ENCODE measurements around the gene DCBLD1.

DCBLD1 gene

DNA sequence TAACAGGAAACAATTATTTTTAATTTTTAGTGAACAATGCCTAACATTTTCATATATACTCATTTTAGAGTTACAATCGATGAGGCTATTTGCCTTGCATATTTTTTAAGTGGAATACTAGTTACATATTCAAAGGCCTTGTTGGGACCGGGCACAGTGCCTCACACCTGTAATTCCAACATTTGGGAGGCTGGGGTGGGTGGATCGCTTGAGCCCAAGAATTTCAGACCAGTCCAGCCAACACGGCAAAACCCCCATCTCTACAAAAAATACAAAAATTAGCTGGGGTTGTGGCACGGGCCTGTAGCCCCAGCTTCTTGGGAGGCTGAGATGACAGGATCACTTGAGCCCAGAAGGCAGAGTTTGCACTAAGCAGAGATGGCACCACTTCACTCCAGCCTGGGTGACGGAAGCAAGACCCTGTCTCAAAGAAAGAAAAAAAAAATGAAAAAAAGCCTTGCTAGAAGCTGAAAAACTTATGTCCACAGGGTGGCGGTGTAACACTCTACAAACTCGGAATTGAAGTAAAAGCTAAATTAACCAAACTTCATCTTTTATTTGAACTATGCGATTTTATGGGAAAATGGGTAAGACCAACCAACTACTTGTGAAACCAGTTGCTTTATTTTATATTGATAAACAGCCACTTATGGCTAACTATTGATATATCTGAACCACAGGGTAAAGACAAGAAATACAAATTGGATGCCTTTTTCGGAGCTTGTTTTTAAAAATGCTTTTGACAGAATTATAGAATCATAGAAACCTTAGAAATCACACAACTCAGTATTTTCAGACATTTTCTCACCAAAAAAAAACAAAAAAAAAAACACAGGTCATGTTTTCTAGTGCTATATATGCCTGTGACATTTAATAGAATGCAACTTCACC lies 32.7 kb upstream of the DCBLD1 start:
- peaks cover 0 to 3% of the 10 kb centered on the region in 2 donors for H3K4me1 ChIP-seq (ENCODE audit: control insufficient read depth in 2 of 2, insufficient read depth in 1 of 2, low read depth in 1 of 2, low read length in 2 of 2)
- WGBS, 2 donors (ENCODE audit: extremely low coverage in 2 of 2, insufficient read length in 2 of 2, insufficient replicate concordance in 1 of 2), result no CpG with 5 or more reads among the region's 10 CpGs
- H3K36me3 ChIP-seq (replicated peaks in 1 of 2; ENCODE audit: control insufficient read depth in 2 of 2, insufficient read depth in 2 of 2, low read length in 2 of 2), result no peaks in the 10 kb centered on the region
- H4K91ac ChIP-seq (ENCODE audit: low read depth, low read length, poor library complexity), result no peak overlapping the region
- H3K27me3 ChIP-seq (ENCODE audit: control insufficient read depth in 3 of 3, insufficient read depth in 3 of 3, low read depth in 1 of 3, low read length in 3 of 3), result no peaks in the 10 kb centered on the region
- H3K14ac ChIP-seq (ENCODE audit: low read length), result no peak overlapping the region
- H3K4ac ChIP-seq (ENCODE audit: low read length), result no peak overlapping the region
- no peak overlapping the region for H2BK15ac ChIP-seq (ENCODE audit: low read length)
- H2BK12ac ChIP-seq (ENCODE audit: low read length), result no peak overlapping the region
- H3K23ac ChIP-seq (ENCODE audit: low read depth, low read length, poor library complexity), result no peak overlapping the region
- H3K79me1 ChIP-seq (ENCODE audit: low read depth, low read length), result no peaks in the 10 kb centered on the region
- no peak overlapping the region for H2BK5ac ChIP-seq (ENCODE audit: low read length)
- H2AFZ ChIP-seq (ENCODE audit: low read length), result peak overlapping the region; percentile 70
- no peaks in the 10 kb centered on the region for H3K9me3 ChIP-seq (replicated peaks in 1 of 2; ENCODE audit: control insufficient read depth in 2 of 2, insufficient read depth in 1 of 2, low read depth in 1 of 2, low read length in 2 of 2)
- H3K27ac ChIP-seq (replicated peaks; ENCODE audit: low read length), result no peak overlapping the region
- no peak overlapping the region for H4K8ac ChIP-seq (ENCODE audit: low read depth, low read length)
- no peak overlapping the region for H3K4me2 ChIP-seq (ENCODE audit: insufficient read depth, low read length, poor library complexity, severe bottlenecking)
- no peak overlapping the region for H2BK120ac ChIP-seq (ENCODE audit: low read depth, low read length)
- no peak overlapping the region for H3K9ac ChIP-seq (ENCODE audit: low read depth, low read length, poor library complexity)
- H3K18ac ChIP-seq (ENCODE audit: low read length), result no peak overlapping the region
- H2AK5ac ChIP-seq (ENCODE audit: low read depth, low read length), result no peak overlapping the region
- no peak overlapping the region for H3K4me3 ChIP-seq (ENCODE audit: low read length in 2 of 2)
- peak; percentile 54 for DNase-seq (ENCODE audit: low spot score)

DNA sequence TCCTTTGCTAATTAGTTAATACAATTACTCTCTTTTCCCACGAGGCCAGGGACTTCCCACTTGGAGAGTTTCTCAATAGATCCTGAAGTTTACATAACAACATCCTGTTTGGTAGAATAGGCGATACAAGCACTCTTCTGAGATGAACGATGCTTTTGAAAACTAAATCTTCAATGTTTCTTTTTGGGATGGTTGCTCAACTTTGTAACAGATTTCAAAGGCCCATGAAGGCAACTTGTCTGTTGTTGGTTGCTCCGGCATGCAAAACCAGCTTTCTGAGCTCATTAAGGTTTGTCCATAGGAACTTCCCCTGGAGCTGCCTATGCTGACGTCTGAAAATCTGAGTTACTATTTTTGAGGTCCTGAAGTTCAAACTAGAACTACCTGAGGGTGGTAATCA lies 30.8 kb upstream of the DCBLD1 start:
- Histone ChIP-seq H3K27ac (replicated peaks; ENCODE audit: low read length) (no peak overlapping the region), H2BK120ac (ENCODE audit: low read depth, low read length) (no peak overlapping the region), H2BK12ac (ENCODE audit: low read length) (no peak overlapping the region), H3K4me3 (ENCODE audit: low read length in 2 of 2) (no peak overlapping the region), H3K14ac (ENCODE audit: low read length) (no peak overlapping the region), H4K91ac (ENCODE audit: low read depth, low read length, poor library complexity) (no peak overlapping the region), H3K9me3 (replicated peaks in 1 of 2; ENCODE audit: control insufficient read depth in 2 of 2, insufficient read depth in 1 of 2, low read depth in 1 of 2, low read length in 2 of 2) (no peaks in the 10 kb centered on the region), H3K4me2 (ENCODE audit: insufficient read depth, low read length, poor library complexity, severe bottlenecking) (no peak overlapping the region), H3K9ac (ENCODE audit: low read depth, low read length, poor library complexity) (no peak overlapping the region), H3K27me3 (ENCODE audit: control insufficient read depth in 3 of 3, insufficient read depth in 3 of 3, low read depth in 1 of 3, low read length in 3 of 3) (no peaks in the 10 kb centered on the region), H3K4me1 (ENCODE audit: control insufficient read depth in 2 of 2, insufficient read depth in 1 of 2, low read depth in 1 of 2, low read length in 2 of 2) (peaks cover 0 to 3% of the 10 kb centered on the region in 2 donors), H2AK5ac (ENCODE audit: low read depth, low read length) (no peak overlapping the region), H3K18ac (ENCODE audit: low read length) (no peak overlapping the region), H2AFZ (ENCODE audit: low read length) (no peak overlapping the region), H3K36me3 (replicated peaks in 1 of 2; ENCODE audit: control insufficient read depth in 2 of 2, insufficient read depth in 2 of 2, low read length in 2 of 2) (no peaks in the 10 kb centered on the region), H2BK5ac (ENCODE audit: low read length) (no peak overlapping the region), H2BK15ac (ENCODE audit: low read length) (no peak overlapping the region), H3K4ac (ENCODE audit: low read length) (no peak overlapping the region), H3K79me1 (ENCODE audit: low read depth, low read length) (no peaks in the 10 kb centered on the region), H3K23ac (ENCODE audit: low read depth, low read length, poor library complexity) (no peak overlapping the region), H4K8ac (ENCODE audit: low read depth, low read length) (no peak overlapping the region)
- no CpG with 5 or more reads among the region's 5 CpGs for WGBS, 2 donors (ENCODE audit: extremely low coverage in 2 of 2, insufficient read length in 2 of 2, insufficient replicate concordance in 1 of 2)
- no peak for DNase-seq (ENCODE audit: low spot score)

DNA sequence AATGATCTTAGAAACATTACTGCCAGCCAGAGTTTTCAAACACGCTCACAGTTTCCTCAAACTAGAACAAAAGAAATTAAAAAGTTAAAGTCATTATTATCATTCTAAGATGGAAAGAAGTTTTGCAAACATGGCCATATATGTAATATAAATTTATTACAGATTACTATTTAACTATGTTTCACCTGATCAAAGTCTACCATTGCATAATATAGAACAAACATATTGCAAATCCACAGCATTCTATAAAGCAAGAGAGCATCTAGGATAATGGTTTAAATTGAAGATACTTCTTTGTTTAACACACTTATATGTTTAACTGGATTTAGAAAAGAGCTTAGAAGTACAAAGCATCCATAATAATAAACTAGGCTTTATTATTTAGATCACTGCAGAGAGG lies 26.2 kb upstream of the DCBLD1 start:
- H2BK12ac ChIP-seq (ENCODE audit: low read length), result no peak overlapping the region

DNA sequence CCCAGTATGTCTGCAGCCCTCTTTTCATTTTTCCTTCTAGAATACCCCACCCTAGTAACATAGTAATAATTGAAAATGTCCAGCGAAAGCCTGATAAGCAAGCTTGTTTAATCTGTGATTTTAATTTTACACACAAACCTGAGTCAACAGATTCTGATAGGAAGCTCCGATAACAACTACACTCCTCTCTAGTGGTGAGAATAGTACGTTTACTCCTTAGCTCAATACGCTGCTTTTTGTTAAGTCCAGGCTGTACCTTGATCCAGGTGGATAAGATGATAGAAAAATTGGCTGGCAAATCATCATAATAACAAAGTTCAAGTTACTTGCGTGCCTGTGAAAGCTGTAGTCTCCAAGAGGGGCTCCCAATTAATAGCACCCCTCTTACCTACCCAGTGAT lies 25.5 kb upstream of the DCBLD1 start:
- no peak overlapping the region for H3K18ac ChIP-seq (ENCODE audit: low read length)
- H3K36me3 ChIP-seq (replicated peaks in 1 of 2; ENCODE audit: control insufficient read depth in 2 of 2, insufficient read depth in 2 of 2, low read length in 2 of 2), result no peaks in the 10 kb centered on the region
- no peaks in the 10 kb centered on the region for H3K9me3 ChIP-seq (replicated peaks in 1 of 2; ENCODE audit: control insufficient read depth in 2 of 2, insufficient read depth in 1 of 2, low read depth in 1 of 2, low read length in 2 of 2)
- H2AFZ ChIP-seq (ENCODE audit: low read length), result no peak overlapping the region
- H3K9ac ChIP-seq (ENCODE audit: low read depth, low read length, poor library complexity), result no peak overlapping the region
- H3K4ac ChIP-seq (ENCODE audit: low read length), result no peak overlapping the region
- no peak overlapping the region for H3K14ac ChIP-seq (ENCODE audit: low read length)
- no peak overlapping the region for H2AK5ac ChIP-seq (ENCODE audit: low read depth, low read length)
- peaks cover 0 to 4% (median 2%) of the 10 kb centered on the region in 3 experiments for H3K27me3 ChIP-seq (ENCODE audit: control insufficient read depth in 3 of 3, insufficient read depth in 3 of 3, low read depth in 1 of 3, low read length in 3 of 3)
- no peak overlapping the region for H2BK5ac ChIP-seq (ENCODE audit: low read length)
- no peaks in the 10 kb centered on the region for H3K79me1 ChIP-seq (ENCODE audit: low read depth, low read length)
- H3K4me1 ChIP-seq (ENCODE audit: control insufficient read depth in 2 of 2, insufficient read depth in 1 of 2, low read depth in 1 of 2, low read length in 2 of 2), result no peaks in the 10 kb centered on the region
- no peak overlapping the region for H3K4me2 ChIP-seq (ENCODE audit: insufficient read depth, low read length, poor library complexity, severe bottlenecking)
- no peak for DNase-seq (ENCODE audit: low spot score)
- H2BK15ac ChIP-seq (ENCODE audit: low read length), result no peak overlapping the region
- no peak overlapping the region for H3K27ac ChIP-seq (replicated peaks; ENCODE audit: low read length)
- no peak overlapping the region for H2BK120ac ChIP-seq (ENCODE audit: low read depth, low read length)
- no CpG with 5 or more reads among the region's 5 CpGs for WGBS, 2 donors (ENCODE audit: extremely low coverage in 2 of 2, insufficient read length in 2 of 2, insufficient replicate concordance in 1 of 2)
- H3K4me3 ChIP-seq (ENCODE audit: low read length in 2 of 2), result no peak overlapping the region
- no peak overlapping the region for H3K23ac ChIP-seq (ENCODE audit: low read depth, low read length, poor library complexity)
- no peak overlapping the region for H4K91ac ChIP-seq (ENCODE audit: low read depth, low read length, poor library complexity)
- no peak overlapping the region for H2BK12ac ChIP-seq (ENCODE audit: low read length)
- H4K8ac ChIP-seq (ENCODE audit: low read depth, low read length), result no peak overlapping the region

More for the DNA sequence above, 26.2 kb upstream of the DCBLD1 start:
- WGBS, 2 donors (ENCODE audit: extremely low coverage in 2 of 2, insufficient read length in 2 of 2, insufficient replicate concordance in 1 of 2), result no CpG with 5 or more reads among the region's 1 CpG
- Histone ChIP-seq H3K9me3 (replicated peaks in 1 of 2; ENCODE audit: control insufficient read depth in 2 of 2, insufficient read depth in 1 of 2, low read depth in 1 of 2, low read length in 2 of 2) (no peaks in the 10 kb centered on the region), H3K4ac (ENCODE audit: low read length) (no peak overlapping the region), H3K4me3 (ENCODE audit: low read length in 2 of 2) (no peak overlapping the region), H3K18ac (ENCODE audit: low read length) (no peak overlapping the region), H2BK5ac (ENCODE audit: low read length) (no peak overlapping the region), H3K36me3 (replicated peaks in 1 of 2; ENCODE audit: control insufficient read depth in 2 of 2, insufficient read depth in 2 of 2, low read length in 2 of 2) (no peaks in the 10 kb centered on the region), H3K9ac (ENCODE audit: low read depth, low read length, poor library complexity) (no peak overlapping the region), H3K4me2 (ENCODE audit: insufficient read depth, low read length, poor library complexity, severe bottlenecking) (no peak overlapping the region), H2BK120ac (ENCODE audit: low read depth, low read length) (no peak overlapping the region), H3K27ac (replicated peaks; ENCODE audit: low read length) (no peak overlapping the region), H2BK15ac (ENCODE audit: low read length) (no peak overlapping the region), H3K79me1 (ENCODE audit: low read depth, low read length) (no peaks in the 10 kb centered on the region), H3K14ac (ENCODE audit: low read length) (no peak overlapping the region), H2AFZ (ENCODE audit: low read length) (no peak overlapping the region), H3K4me1 (ENCODE audit: control insufficient read depth in 2 of 2, insufficient read depth in 1 of 2, low read depth in 1 of 2, low read length in 2 of 2) (no peaks in the 10 kb centered on the region), H4K91ac (ENCODE audit: low read depth, low read length, poor library complexity) (no peak overlapping the region), H4K8ac (ENCODE audit: low read depth, low read length) (no peak overlapping the region), H3K23ac (ENCODE audit: low read depth, low read length, poor library complexity) (no peak overlapping the region), H3K27me3 (ENCODE audit: control insufficient read depth in 3 of 3, insufficient read depth in 3 of 3, low read depth in 1 of 3, low read length in 3 of 3) (peaks cover 0 to 4% (median 2%) of the 10 kb centered on the region in 3 experiments), H2AK5ac (ENCODE audit: low read depth, low read length) (no peak overlapping the region)
- DNase-seq (ENCODE audit: low spot score), result no peak
